M059J (cell line): ENCODE measurements around the gene GRIN3B. TPM values are rescaled to one million over a fixed set of nuclear protein-coding genes. Genes with fewer than 3 reads are reported as not detected.
A peak's percentile ranks its signal among the peaks of the same experiment; 100 is the strongest.

Source experiments
- DNase-seq: peaks from one replicate; pipeline ENCODE4 v3.0.0-alpha.2; 2012; ENCODE audit warnings: low read depth
- total RNA-seq: library from RNA; depleted of rRNA; stranded (reverse); fragments of >200 nt; shearing (Covaris generic); gene quantifications from 2 replicates; pipeline ENCODE4 v1.2.3, GENCODE V29; 2014

GRIN3B gene
- total RNA-seq, 1 experiment from 2014 or later, result not detected

GRCh38 chr19:964116-964520 is 36.1 kb upstream of the GRIN3B start:
- DNase-seq, result no peak

- no peak for DNase-seq
Measured at GRCh38 chr19:964761-965694, 35.2 kb upstream of the GRIN3B start.

- no peak for DNase-seq
Measured at GRCh38 chr19:966485-967088, 33.6 kb upstream of the GRIN3B start.

- DNase-seq, result no peak
Measured at GRCh38 chr19:970695-971094, 29.5 kb upstream of the GRIN3B start.

- no peak for DNase-seq
Measured at GRCh38 chr19:971795-972194, 28.4 kb upstream of the GRIN3B start.

- DNase-seq, result no peak
Measured at GRCh38 chr19:972281-972680, 27.9 kb upstream of the GRIN3B start.

- DNase-seq, result no peak
Measured at GRCh38 chr19:973726-974563, 26.3 kb upstream of the GRIN3B start.

- DNase-seq, result no peak
Measured at GRCh38 chr19:974564-975257, 25.5 kb upstream of the GRIN3B start.

GRCh38 chr19:976476-976875 is 23.7 kb upstream of the GRIN3B start:
- DNase-seq, result no peak

GRCh38 chr19:977058-977464 is 23.2 kb upstream of the GRIN3B start:
- DNase-seq, result no peak

- no peak for DNase-seq
Measured at GRCh38 chr19:979318-979741, 20.9 kb upstream of the GRIN3B start.

- no peak for DNase-seq
Measured at GRCh38 chr19:980133-980998, 19.9 kb upstream of the GRIN3B start.

GRCh38 chr19:982567-983170 is 17.6 kb upstream of the GRIN3B start:
- DNase-seq, result peak; percentile 51

GRCh38 chr19:984165-984967 is 15.9 kb upstream of the GRIN3B start, which contains the start of gene WDR18:
Gene WDR18, plus strand, starts transcription at chr19:984345. Its CDS starts 9 bp downstream, at chr19:984354.
- peak; percentile 87 for DNase-seq

GRCh38 chr19:986083-986482 is 14.1 kb upstream of the GRIN3B start:
- no peak for DNase-seq

GRCh38 chr19:988081-988480 is 12.1 kb upstream of the GRIN3B start:
- DNase-seq, result peak; percentile 30

- no peak for DNase-seq
Measured at GRCh38 chr19:988510-988909, 11.7 kb upstream of the GRIN3B start.

- no peak for DNase-seq
Measured at GRCh38 chr19:989381-990081, 10.7 kb upstream of the GRIN3B start.
